SK-N-SH (cell line): ENCODE data around the gene MS4A2. TPM values are rescaled to one million over a fixed set of nuclear protein-coding genes. Genes with fewer than 3 reads are reported as not detected.

ENCODE experiments used
- CTCF ChIA-PET: fragments of 300-600, 350-600 bp; formaldehyde crosslinking; extraction: SDS; loops from one replicate; lab custom pipeline; 2021; lab: Yijun Ruan, JAX
- POLR2A ChIA-PET: fragments of 350-600 bp; sonication (Branson Sonifier 250); formaldehyde crosslinking; extraction: SDS; loops from one replicate; lab custom pipeline; 2020; ENCODE audit warnings: antibody characterized with exemption, inconsistent platforms; lab: Yijun Ruan, JAX
- DNase-seq: peaks from one replicate; pipeline ENCODE4 v3.0.0; 2012
- H2AFZ ChIP-seq: fragments of 200-600 bp; sonication (generic); 2 replicates; pipeline ENCODE4 v1.8.1; 2016; ENCODE audit warnings: antibody characterized with exemption, mild to moderate bottlenecking, low read depth
- H3F3A ChIP-seq: fragments of 200-600 bp; sonication (generic); replicated peaks from 2 replicates; pipeline ENCODE3; 2016; ENCODE audit warnings: antibody characterized with exemption, mild to moderate bottlenecking; ENCODE audit not compliant: insufficient read depth
- H3K27ac ChIP-seq, 2 experiments: fragments of 200-500 bp in 1 of 2; fragments of 200-600 bp in 1 of 2; sonication (Bioruptor generic) in 1 of 2; sonication (generic), shearing (Covaris generic) in 1 of 2; 2 replicates each; pipeline versions ENCODE4 v1.5.1 to v1.6.1; 2014 to 2016; ENCODE audit warnings: low read depth in 2 of 2, inconsistent platforms in 1 of 2, low read length in 1 of 2, mild to moderate bottlenecking in 1 of 2, mixed read lengths in 1 of 2
- H3K27me3 ChIP-seq: fragments of 200-600 bp; sonication (generic), shearing (Covaris generic); 2 replicates; pipeline ENCODE4 v1.6.1; 2016; ENCODE audit warnings: mixed run types; ENCODE audit not compliant: insufficient read depth
- H3K36me3 ChIP-seq, 2 experiments: fragments of 200-500 bp in 1 of 2; fragments of 200-600 bp in 1 of 2; sonication (Bioruptor generic) in 1 of 2; sonication (generic) in 1 of 2; replicated peaks in 1 of 2; 2 replicates each; pipeline versions ENCODE3 to v1.5.1; 2014 to 2016; ENCODE audit warnings: low read length in 1 of 2, mild to moderate bottlenecking in 1 of 2; ENCODE audit not compliant: insufficient read depth in 2 of 2, control insufficient read depth in 1 of 2
- H3K4me1 ChIP-seq, 2 experiments: fragments of 200-500 bp in 1 of 2; fragments of 200-600 bp in 1 of 2; sonication (Bioruptor generic) in 1 of 2; sonication (generic), shearing (Covaris generic) in 1 of 2; 2 replicates each; pipeline versions ENCODE4 v1.5.1 to v1.6.1; 2014 to 2016; ENCODE audit warnings: low read depth in 1 of 2, low read length in 1 of 2, mixed run types in 1 of 2; ENCODE audit not compliant: insufficient read depth in 2 of 2, control insufficient read depth in 1 of 2
- H3K4me2 ChIP-seq: fragments of 200-600 bp; sonication (generic), shearing (Covaris generic); 2 replicates; pipeline ENCODE4 v1.6.1; 2017; ENCODE audit warnings: mixed run types
- H3K4me3 ChIP-seq, 2 experiments: fragments of 200-500 bp in 1 of 2; fragments of 200-600 bp in 1 of 2; sonication (Bioruptor generic) in 1 of 2; sonication (generic), shearing (Covaris generic) in 1 of 2; 2 replicates each; pipeline versions ENCODE4 v1.5.1 to v1.8.1; 2014 to 2016; ENCODE audit warnings: low read depth in 2 of 2, inconsistent platforms in 1 of 2, low read length in 1 of 2, mild to moderate bottlenecking in 1 of 2, mixed read lengths in 1 of 2, moderate library complexity in 1 of 2
- H3K79me2 ChIP-seq: fragments of 200-600 bp; sonication (generic); 2 replicates; pipeline ENCODE4 v1.8.1; 2017; ENCODE audit warnings: mild to moderate bottlenecking; ENCODE audit not compliant: insufficient read depth
- H3K9ac ChIP-seq: fragments of 200-600 bp; sonication (generic); 2 replicates; pipeline ENCODE4 v1.6.1; 2017; ENCODE audit warnings: mixed run types
- H3K9me2 ChIP-seq: fragments of 200-600 bp; sonication (generic); 2 replicates; pipeline ENCODE4 v1.6.1; 2017; ENCODE audit warnings: mixed run types
- H3K9me3 ChIP-seq: fragments of 200-600 bp; sonication (generic); 2 replicates; pipeline ENCODE4 v1.6.1; 2017; ENCODE audit warnings: mixed run types, mild to moderate bottlenecking, moderate library complexity
- H4K20me1 ChIP-seq: fragments of 200-600 bp; sonication (generic); 2 replicates; pipeline ENCODE4 v1.6.1; 2017; ENCODE audit warnings: mild to moderate bottlenecking, mixed run types; ENCODE audit not compliant: insufficient read depth
- CTCF ChIP-seq: fragments of 200-600 bp; sonication (generic); IDR thresholded peaks from 2 replicates; pipeline ENCODE4 v1.6.1; 2017; ENCODE audit warnings: antibody characterized with exemption, mild to moderate bottlenecking, moderate library complexity
- ELF1 ChIP-seq: IDR thresholded peaks from 2 replicates; pipeline ENCODE4 v1.4.0; 2012
- EP300 ChIP-seq, 2 experiments: IDR thresholded peaks; 2 replicates each; pipeline versions ENCODE4 v1.4.0 to v1.6.1; 2012; ENCODE audit warnings: borderline replicate concordance in 1 of 2, low read depth in 1 of 2, low read length in 1 of 2
- EZH2phosphoT487 ChIP-seq: fragments of 200-600 bp; sonication (generic); IDR thresholded peaks from 2 replicates; pipeline ENCODE4 v1.6.1; 2017; ENCODE audit warnings: low read depth, mixed run types, mild to moderate bottlenecking, antibody characterized with exemption, moderate library complexity, borderline replicate concordance
- FOSL2 ChIP-seq: IDR thresholded peaks from 2 replicates; pipeline ENCODE4 v1.4.0; 2012; ENCODE audit warnings: low read depth, mild to moderate bottlenecking, moderate library complexity, borderline replicate concordance
- GABPA ChIP-seq: IDR thresholded peaks from 2 replicates; pipeline ENCODE4 v1.4.0; 2012; ENCODE audit warnings: low read depth, mild to moderate bottlenecking
- IRF3 ChIP-seq: fragments of 150-350 bp; IDR thresholded peaks from 2 replicates; pipeline ENCODE4 v1.6.1; 2016; ENCODE audit warnings: mild to moderate bottlenecking, low read depth, low read length
- MEF2A ChIP-seq: IDR thresholded peaks from 2 replicates; pipeline ENCODE4 v1.4.0; 2012; ENCODE audit warnings: low read depth, borderline replicate concordance
- MXI1 ChIP-seq: IDR thresholded peaks from 2 replicates; pipeline ENCODE4 v1.6.1; 2012; ENCODE audit warnings: mild to moderate bottlenecking, low read depth, low read length, improper control_type of control experiment
- NFIC ChIP-seq: IDR thresholded peaks from 2 replicates; pipeline ENCODE4 v1.4.0; 2012; ENCODE audit warnings: borderline replicate concordance
- NRF1 ChIP-seq: IDR thresholded peaks from 2 replicates; pipeline ENCODE4 v1.6.1; 2012; ENCODE audit warnings: low read depth, mild to moderate bottlenecking, low read length
- POLR2AphosphoS5 ChIP-seq: IDR thresholded peaks from 2 replicates; pipeline ENCODE4 v1.6.1; 2012; ENCODE audit warnings: low read depth, low read length
- RAD21 ChIP-seq: IDR thresholded peaks from 2 replicates; pipeline ENCODE4 v1.6.1; 2012; ENCODE audit warnings: mild to moderate bottlenecking, low read length
- REST ChIP-seq: IDR thresholded peaks from 2 replicates; pipeline ENCODE4 v1.6.1; 2012; ENCODE audit warnings: mild to moderate bottlenecking, low read depth, low read length, moderate library complexity
- RXRA ChIP-seq: IDR thresholded peaks from 2 replicates; pipeline ENCODE4 v1.4.0; 2012; ENCODE audit warnings: low read depth, mild to moderate bottlenecking, borderline replicate concordance
- SIN3A ChIP-seq: IDR thresholded peaks from 2 replicates; pipeline ENCODE4 v1.6.1; 2012; ENCODE audit warnings: low read depth, mild to moderate bottlenecking, low read length, moderate library complexity, borderline replicate concordance
- TAF1 ChIP-seq: IDR thresholded peaks from 2 replicates; pipeline ENCODE4 v1.6.1; 2012; ENCODE audit warnings: low read depth, mild to moderate bottlenecking, low read length, moderate library complexity, borderline replicate concordance
- TCF12 ChIP-seq: IDR thresholded peaks from 2 replicates; pipeline ENCODE4 v1.4.0; 2012
- TEAD4 ChIP-seq: IDR thresholded peaks from 2 replicates; pipeline ENCODE4 v1.4.0; 2012; ENCODE audit warnings: mild to moderate bottlenecking, borderline replicate concordance; ENCODE audit not compliant: insufficient read depth
- YY1 ChIP-seq: IDR thresholded peaks from 2 replicates; pipeline ENCODE4 v1.4.0; 2012; ENCODE audit warnings: low read depth, mild to moderate bottlenecking
- WGBS: methylation state at CpG from one replicate; pipeline ENCODE4 v1.1.6; 2017; ENCODE audit warnings: low lambda C conversion rate; 5-methylcytosine and 5-hydroxymethylcytosine counted together
- polyA plus RNA-seq, 3 experiments: library from polyadenylated mRNA; depleted of rRNA; stranded (reverse); fragments of >200 nt; gene quantifications; 2 replicates each; pipeline ENCODE4 v1.2.3, GENCODE V29; 2012
- TF ChIP-seq, protein P1 (sequence below): IDR thresholded peaks from 2 replicates; pipeline ENCODE4 v1.4.0; 2012; ENCODE audit warnings: low read depth
- TF ChIP-seq, protein P2 (sequence below): IDR thresholded peaks from 2 replicates; pipeline ENCODE4 v1.4.0; 2012; ENCODE audit warnings: low read depth, borderline replicate concordance
- TF ChIP-seq, protein P3 (sequence below): fragments of 150-350 bp; IDR thresholded peaks from 2 replicates; pipeline ENCODE4 v1.6.1; 2017; ENCODE audit warnings: antibody characterized with exemption, low read length, low read depth, borderline replicate concordance

Gene MS4A2
- polyA plus RNA-seq, 1 of the 3 experiments (the other 2 are of a cell fraction) = not detected

- TF ChIP-seq REST = no peak
- TF ChIP-seq, protein P1, sequence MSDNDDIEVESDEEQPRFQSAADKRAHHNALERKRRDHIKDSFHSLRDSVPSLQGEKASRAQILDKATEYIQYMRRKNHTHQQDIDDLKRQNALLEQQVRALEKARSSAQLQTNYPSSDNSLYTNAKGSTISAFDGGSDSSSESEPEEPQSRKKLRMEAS = no peak
- TF ChIP-seq MXI1 = no peak
- TF ChIP-seq POLR2AphosphoS5 = no peak
- no peak for TF ChIP-seq IRF3
- TF ChIP-seq TEAD4 = no peak
These were observed 43.4 kb downstream of the MS4A2 start (continued) for GRCh38 chr11:60131912-60132311.

GRCh38 chr11:60133917-60134316 is 45.5 kb downstream of the MS4A2 start:
- Histone ChIP-seq H3K4me1 (no peaks in the 10 kb centered on the region), H3K9ac (no peak overlapping the region), H4K20me1 (no peaks in the 10 kb centered on the region), H3K36me3 (no peaks in the 10 kb centered on the region), H3K27ac (no peak overlapping the region), H3K9me2 (no peaks in the 10 kb centered on the region), H2AFZ (no peak overlapping the region), H3K79me2 (no peaks in the 10 kb centered on the region), H3K4me3 (no peak overlapping the region), H3K9me3 (no peaks in the 10 kb centered on the region), H3K27me3 (no peaks in the 10 kb centered on the region), H3K4me2 (no peak overlapping the region), H3F3A (no peaks in the 10 kb centered on the region)
- TF ChIP-seq EP300 (IDR thresholded peaks at IDR 0.05; ENCODE audit: borderline replicate concordance in 1 of 2, low read depth in 1 of 2, low read length in 1 of 2) = no peak
- no peak for TF ChIP-seq NRF1
- no peak for TF ChIP-seq FOSL2
- no peak for TF ChIP-seq CTCF
- TF ChIP-seq, protein P1 = no peak
- TF ChIP-seq TAF1 = no peak
- no peak for TF ChIP-seq TCF12
- TF ChIP-seq, protein P2, sequence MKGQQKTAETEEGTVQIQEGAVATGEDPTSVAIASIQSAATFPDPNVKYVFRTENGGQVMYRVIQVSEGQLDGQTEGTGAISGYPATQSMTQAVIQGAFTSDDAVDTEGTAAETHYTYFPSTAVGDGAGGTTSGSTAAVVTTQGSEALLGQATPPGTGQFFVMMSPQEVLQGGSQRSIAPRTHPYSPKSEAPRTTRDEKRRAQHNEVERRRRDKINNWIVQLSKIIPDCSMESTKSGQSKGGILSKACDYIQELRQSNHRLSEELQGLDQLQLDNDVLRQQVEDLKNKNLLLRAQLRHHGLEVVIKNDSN = no peak
- no peak for TF ChIP-seq EZH2phosphoT487
- no peak for TF ChIP-seq SIN3A
- no peak for TF ChIP-seq ELF1
- TF ChIP-seq, protein P3, sequence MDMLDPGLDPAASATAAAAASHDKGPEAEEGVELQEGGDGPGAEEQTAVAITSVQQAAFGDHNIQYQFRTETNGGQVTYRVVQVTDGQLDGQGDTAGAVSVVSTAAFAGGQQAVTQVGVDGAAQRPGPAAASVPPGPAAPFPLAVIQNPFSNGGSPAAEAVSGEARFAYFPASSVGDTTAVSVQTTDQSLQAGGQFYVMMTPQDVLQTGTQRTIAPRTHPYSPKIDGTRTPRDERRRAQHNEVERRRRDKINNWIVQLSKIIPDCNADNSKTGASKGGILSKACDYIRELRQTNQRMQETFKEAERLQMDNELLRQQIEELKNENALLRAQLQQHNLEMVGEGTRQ = no peak
- TF ChIP-seq RXRA = no peak
- no peak for TF ChIP-seq MEF2A
- TF ChIP-seq NFIC = no peak
- no peak for TF ChIP-seq YY1
- TF ChIP-seq TEAD4 = no peak
- TF ChIP-seq GABPA = no peak
- TF ChIP-seq MXI1 = no peak
- no peak for TF ChIP-seq RAD21
- 0% methylated on average over 1 of the region's 1 CpG for WGBS
- CTCF ChIA-PET = no interaction called here
- POLR2A ChIA-PET = no interaction called here
- no peak for DNase-seq
